Right ventricle myocardium superior (tissue), 1 donor: ENCODE data around the gene PRDX2. TPM values are rescaled to one million over a fixed set of nuclear protein-coding genes. Genes with fewer than 3 reads are reported as not detected.

Experiments used
- ATAC-seq: fragments of 200-7000 bp; cut with Tn5 transposase; one replicate; pipeline ENCODE4 v1.9.1; 2020; ENCODE audit warnings: mild to moderate bottlenecking; ENCODE audit not compliant: poor library complexity
- DNase-seq: peaks from one replicate; pipeline ENCODE4 v3.0.0-alpha.2; 2020
- intact Hi-C: fragments of 100-400 bp; cut with DNase I; formaldehyde crosslinking; loops from one replicate; pipeline ENCODE4 v1.11.2; 2022
- total RNA-seq: library from RNA; stranded (reverse); fragmentation: NEBNext Ultra II Directional; extraction: Animal tissue kit (Norgen Biotek cat#: 25700); gene quantifications from one replicate; pipeline ENCODE4 v1.2.1, GENCODE V29; 2021
- donor health status: DM: no; HTN: yes; CAD: no; lungs with severe emphysema.

The PRDX2 gene
- total RNA-seq, 1 donor from 2014 or later, result 684 TPM

GRCh38 chr19:12770922-12771321 is 30.7 kb downstream of the PRDX2 start:
- ATAC-seq (no peak), DNase-seq (no peak)
- intact Hi-C loops, result no loop called here

DNA sequence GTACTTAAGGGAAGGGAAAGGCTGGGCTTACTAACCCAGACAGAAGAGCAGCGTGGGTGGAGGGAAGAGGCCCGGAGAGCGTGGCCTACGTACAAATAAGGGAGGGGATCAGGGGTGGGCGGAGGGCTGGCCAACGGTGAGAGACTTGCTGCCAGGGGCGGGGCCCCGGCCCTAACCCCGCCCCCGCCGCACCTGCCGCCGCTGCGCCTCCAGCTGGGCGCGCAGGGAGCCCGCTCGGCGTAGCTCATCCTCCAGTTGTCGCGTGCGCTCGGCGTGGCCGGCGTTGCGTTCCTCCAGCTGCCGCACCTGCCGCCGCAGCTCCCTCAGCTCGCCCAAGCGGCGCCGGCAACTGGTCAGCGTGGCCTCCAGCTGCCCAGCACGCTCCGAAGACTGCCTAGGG is 31.9 kb downstream of the PRDX2 start:
- ATAC-seq, result no peak
- intact Hi-C loops, result loop anchor here (5.0 kb wide), 2 partner anchors 33 to 78 kb away; partner anchors contain the start of genes PRDX2 and THSD8
- no peak for DNase-seq

- intact Hi-C loops, result loop anchor here (5.0 kb wide), 2 partner anchors 35 to 80 kb away; partner anchors contain the start of genes PRDX2 and THSD8
Observed at GRCh38 chr19:12767666-12768065, 33.9 kb downstream of the PRDX2 start.

DNA sequence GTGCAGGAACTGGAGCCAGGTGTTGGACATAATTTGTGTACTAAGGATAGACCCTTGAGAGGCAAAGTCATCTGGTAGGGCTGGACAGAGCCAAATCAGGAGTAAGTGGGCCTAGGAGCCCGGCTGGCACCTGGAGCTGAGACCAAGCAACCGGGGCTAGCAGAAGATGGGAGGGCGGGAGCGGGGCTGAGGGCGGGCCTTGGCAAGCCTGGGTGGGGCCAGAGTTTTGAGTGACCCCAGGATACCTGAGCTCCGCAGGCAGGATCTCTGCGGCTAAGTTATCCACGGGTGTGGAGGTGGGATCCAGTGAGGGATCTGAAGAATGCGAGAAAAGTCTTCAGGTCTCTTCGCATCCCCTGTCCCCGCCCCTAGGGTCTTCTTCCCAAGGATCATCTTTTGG is 34.5 kb downstream of the PRDX2 start:
- DNase-seq (no peak), ATAC-seq (no peak)
- intact Hi-C loops, result loop anchor here (5.0 kb wide), 2 partner anchors 35 to 80 kb away; partner anchors contain the start of genes PRDX2 and THSD8

More at GRCh38 chr19:12767666-12768065, 33.9 kb downstream of the PRDX2 start:
- ATAC-seq (no peak), DNase-seq (no peak)

GRCh38 chr19:12766051-12766521 is 35.5 kb downstream of the PRDX2 start:
- intact Hi-C loops, result loop anchor here (5.0 kb wide), 2 partner anchors 36 to 81 kb away; partner anchors contain the start of genes PRDX2 and THSD8
- peak; percentile 93 for DNase-seq
- peak; percentile 88 for ATAC-seq

- no peak for ATAC-seq
- intact Hi-C loops, result loop anchor here (5.0 kb wide), 2 partner anchors 38 to 83 kb away; partner anchors contain the start of genes PRDX2 and THSD8
- DNase-seq, result no peak
Observed at GRCh38 chr19:12764698-12765097, 36.9 kb downstream of the PRDX2 start.

DNA sequence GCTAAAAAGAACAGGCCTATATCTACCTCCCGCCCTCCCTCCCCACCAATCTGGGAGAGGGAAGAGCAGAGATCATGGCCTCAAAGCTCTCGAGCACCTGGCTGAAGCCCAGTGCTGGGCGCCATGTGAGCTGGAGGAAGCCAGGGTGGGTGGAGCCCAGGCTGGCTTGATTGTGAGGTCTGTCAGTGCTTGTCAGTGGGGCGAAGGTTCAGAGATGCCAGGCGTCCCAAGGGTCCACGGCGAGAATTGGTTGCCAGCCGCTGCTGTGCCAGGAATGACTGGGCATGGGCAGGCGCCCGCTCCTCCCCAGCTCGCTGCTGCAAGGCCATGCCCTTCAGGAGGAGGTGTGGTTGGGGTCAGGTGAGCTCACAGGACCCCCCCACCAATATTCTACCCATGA is 38.5 kb downstream of the PRDX2 start:
- peak; percentile 78 for ATAC-seq
- peak; percentile 83 for DNase-seq
- intact Hi-C loops, result no loop called here

DNA sequence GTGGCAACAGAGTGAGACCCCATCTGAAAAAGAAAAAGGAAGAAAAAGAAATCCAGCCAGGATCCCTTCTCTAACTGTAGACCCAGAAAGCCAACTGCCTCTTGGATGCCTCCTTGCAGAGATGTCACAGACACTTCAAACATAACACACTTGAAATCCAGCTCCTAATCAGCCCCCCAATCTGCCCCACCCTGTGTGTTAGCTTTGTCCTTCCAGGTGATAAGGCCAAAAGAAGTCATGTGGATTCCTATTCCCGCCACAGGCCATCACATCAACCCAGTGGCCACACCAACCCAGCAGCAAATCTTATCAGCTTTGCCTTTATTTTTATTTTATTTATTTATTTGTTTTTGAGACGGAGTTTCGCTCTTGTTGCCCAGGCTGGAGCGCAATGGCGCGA is 41.9 kb downstream of the PRDX2 start:
- DNase-seq (no peak), ATAC-seq (no peak)
- intact Hi-C loops, result loop anchor here (5.0 kb wide), 1 partner anchor 47 kb away; no protein-coding TSS in a partner anchor

- peak; percentile 81 for DNase-seq
Observed at GRCh38 chr19:12757544-12758274, 43.9 kb downstream of the PRDX2 start.

GRCh38 chr19:12756150-12756883 is 45.3 kb downstream of the PRDX2 start:
- DNase-seq, result no peak
- intact Hi-C loops, result loop anchor here (5.0 kb wide), 1 partner anchor 44 kb away; no protein-coding TSS in a partner anchor
- no peak for ATAC-seq

More at GRCh38 chr19:12757544-12758274, 43.9 kb downstream of the PRDX2 start:
- peak; percentile 86 for ATAC-seq
- intact Hi-C loops, result loop anchor here (5.0 kb wide), 1 partner anchor 45 kb away; no protein-coding TSS in a partner anchor

- ATAC-seq (no peak), DNase-seq (no peak)
- intact Hi-C loops, result loop anchor here (5.0 kb wide), 1 partner anchor 42 kb away; no protein-coding TSS in a partner anchor
Observed at GRCh38 chr19:12754465-12755196, 47.0 kb downstream of the PRDX2 start.

- intact Hi-C loops, result no loop called here
- ATAC-seq, result no peak
- no peak for DNase-seq
Observed at GRCh38 chr19:12752056-12752781, 49.4 kb downstream of the PRDX2 start.

DNA sequence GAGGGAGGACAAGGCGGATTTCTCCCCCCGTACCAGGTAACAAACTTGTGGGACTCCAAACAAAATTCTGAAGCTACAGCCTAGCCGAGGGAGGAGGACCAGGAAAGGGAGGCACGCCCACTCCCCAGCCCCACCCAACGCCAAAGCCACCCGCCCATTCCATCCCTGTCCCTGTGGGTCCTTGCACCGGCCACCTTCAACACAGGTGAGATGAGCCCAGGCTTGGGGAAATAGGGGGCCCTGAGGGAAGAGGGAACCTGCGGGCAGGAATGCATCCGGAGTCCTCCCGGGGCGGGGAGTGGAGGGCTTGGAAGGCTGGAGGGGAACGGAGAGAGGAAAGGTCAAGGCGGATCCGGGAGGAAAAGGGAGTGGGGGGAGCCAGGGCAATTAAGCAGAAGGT is 50.0 kb downstream of the PRDX2 start, which contains the start of gene BEST2:
Gene BEST2 (plus strand): TSS at position 157 of the 400 bp plus-strand sequence. CDS start 802 bp downstream, outside the sequence.
- ATAC-seq (no peak), DNase-seq (no peak)
- intact Hi-C loops, result no loop called here

- ATAC-seq (no peak), DNase-seq (no peak)
- intact Hi-C loops, result no loop called here
Observed at GRCh38 chr19:12750851-12751250, 50.7 kb downstream of the PRDX2 start.

DNA sequence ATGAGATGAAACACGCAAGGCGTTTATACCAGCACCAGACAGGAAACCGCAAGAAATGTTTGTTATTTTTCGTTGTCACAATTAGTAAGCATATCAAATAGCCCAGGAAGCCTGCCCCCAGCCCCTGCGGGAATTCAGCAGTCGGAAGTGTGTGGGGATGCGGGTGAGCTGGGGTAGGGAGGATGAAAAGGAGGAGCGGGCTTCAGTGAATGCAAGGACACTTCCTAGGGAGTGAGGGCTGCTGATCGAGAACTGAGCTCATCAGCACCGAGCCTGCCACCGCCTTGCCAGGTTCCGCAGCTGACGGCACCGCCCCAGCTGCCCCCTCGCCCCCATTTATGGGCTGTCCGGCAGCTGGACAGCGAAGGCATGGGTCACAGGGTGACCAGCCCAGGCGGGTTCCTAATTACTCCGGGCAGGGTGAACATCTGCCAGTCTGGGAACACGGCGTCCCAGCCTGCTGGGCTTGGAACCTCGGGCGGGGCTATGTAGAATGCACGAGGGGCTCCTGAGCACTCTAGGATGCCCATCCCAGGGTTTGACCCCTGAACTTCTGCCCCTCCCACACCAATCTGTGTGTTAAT is 51.6 kb downstream of the PRDX2 start:
- intact Hi-C loops, result no loop called here
- ATAC-seq (no peak), DNase-seq (no peak)

DNA sequence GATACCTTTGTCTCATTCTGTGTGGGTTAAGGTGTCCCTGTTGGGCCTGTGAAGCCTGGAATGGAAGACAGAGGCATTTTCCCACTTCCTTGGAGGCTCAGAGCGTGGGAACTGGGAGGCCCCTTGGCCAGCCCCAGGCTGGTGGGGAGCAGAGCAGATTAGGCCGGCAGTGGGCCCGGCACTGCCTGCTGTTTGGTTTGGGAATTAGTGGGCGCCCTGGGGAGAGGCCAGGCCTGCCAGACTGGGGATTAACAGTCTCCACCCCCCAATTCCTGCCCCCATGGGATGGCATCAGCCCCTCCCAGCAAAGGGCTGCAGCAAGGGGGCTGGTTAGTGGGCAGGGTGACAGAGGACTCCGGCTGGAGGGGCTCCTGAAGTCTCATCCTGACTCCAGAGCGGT is 53.1 kb downstream of the PRDX2 start:
- DNase-seq, result no peak
- intact Hi-C loops, result no loop called here
- no peak for ATAC-seq
